Gastrocnemius medialis (tissue), 4 donors: Measurements from ENCODE around the gene TXLNA. TPM values are rescaled to one million over a fixed set of nuclear protein-coding genes. Genes with fewer than 3 reads are reported as not detected.

Source experiments
- ATAC-seq, 2 donors: fragments of 150-250 bp; one replicate each; pipeline ENCODE4 v1.9.1; 2016
- DNase-seq, 2 donors: peaks; one replicate each; pipeline ENCODE4 v3.0.0-alpha.2; 2019
- H3K27ac ChIP-seq, 4 donors: fragments of 200-600 bp; sonication (generic); 1 replicate in 1 of 4; 2 replicates in 3 of 4; pipeline ENCODE4 v1.5.1; 2016 to 2018; ENCODE audit warnings: mild to moderate bottlenecking in 2 of 4, moderate library complexity in 1 of 4
- H3K27me3 ChIP-seq, 3 donors: fragments of 200-600 bp; sonication (generic) in 2 of 3; 1 replicate in 1 of 3; 2 replicates in 2 of 3; pipeline versions ENCODE4 v1.5.1 to v1.6.0; 2016 to 2019; ENCODE audit warnings: mild to moderate bottlenecking in 1 of 3, moderate library complexity in 1 of 3
- H3K36me3 ChIP-seq, 2 donors: fragments of 200-600 bp; sonication (generic) in 1 of 2; one replicate each; pipeline ENCODE4 v1.5.1; 2017 to 2018
- H3K4me1 ChIP-seq, 2 donors: fragments of 200-600 bp; sonication (generic) in 1 of 2; one replicate each; pipeline ENCODE4 v1.5.1; 2016 to 2017; ENCODE audit warnings: mild to moderate bottlenecking in 2 of 2
- H3K4me3 ChIP-seq, 4 donors: fragments of 200-600 bp; sonication (generic) in 3 of 4; 1 replicate in 1 of 4; 2 replicates in 3 of 4; pipeline ENCODE4 v1.5.1; 2016 to 2019; ENCODE audit warnings: mild to moderate bottlenecking in 2 of 4
- H3K9me3 ChIP-seq, 3 donors: fragments of 200-600 bp; sonication (generic) in 2 of 3; 1 replicate in 1 of 3; 2 replicates in 2 of 3; pipeline ENCODE4 v1.5.1; 2016 to 2019
- POLR2A ChIP-seq, 2 donors: fragments of 450-650 bp; IDR thresholded peaks; one replicate each; pipeline ENCODE4 v1.6.1; 2017; ENCODE audit warnings: antibody characterized with exemption in 2 of 2, mild to moderate bottlenecking in 2 of 2, moderate library complexity in 2 of 2
- in situ Hi-C, 4 donors: fragments of 200-750 bp; cut with MboI; loops; one replicate each; pipeline versions ENCODE4 v1.15.0 to v1.8.0; 2017; ENCODE audit warnings: low sequenced_read_pairs in 4 of 4
- intact Hi-C: fragments of 100-400 bp; cut with DNase I; formaldehyde crosslinking; loops from one replicate; pipeline ENCODE4 v1.15.1; 2023; ENCODE audit warnings: low total_unique reads
- total RNA-seq, 4 donors: library from RNA; depleted of rRNA; stranded (reverse); fragments of >200 nt; gene quantifications; one replicate each; pipeline versions ENCODE4 v1.1.0 to v1.2.3, GENCODE V29; 2016
- TF ChIP-seq, protein P1 (sequence below), 5 experiments: fragments of 450-650 bp in 3 of 5; fragments of 200-600 bp in 2 of 5; sonication (generic) in 2 of 5; IDR thresholded peaks in 4 of 5; conservative IDR thresholded peaks in 1 of 5; 1 replicate in 4 of 5; 2 replicates in 1 of 5; pipeline ENCODE4 v1.5.1; 2016 to 2019; ENCODE audit warnings: antibody characterized with exemption in 5 of 5, mild to moderate bottlenecking in 3 of 5, moderate library complexity in 3 of 5

TXLNA gene
- total RNA-seq, 4 donors from 2014 or later: 15.7 to 21.0 (median 17.6) TPM

DNA sequence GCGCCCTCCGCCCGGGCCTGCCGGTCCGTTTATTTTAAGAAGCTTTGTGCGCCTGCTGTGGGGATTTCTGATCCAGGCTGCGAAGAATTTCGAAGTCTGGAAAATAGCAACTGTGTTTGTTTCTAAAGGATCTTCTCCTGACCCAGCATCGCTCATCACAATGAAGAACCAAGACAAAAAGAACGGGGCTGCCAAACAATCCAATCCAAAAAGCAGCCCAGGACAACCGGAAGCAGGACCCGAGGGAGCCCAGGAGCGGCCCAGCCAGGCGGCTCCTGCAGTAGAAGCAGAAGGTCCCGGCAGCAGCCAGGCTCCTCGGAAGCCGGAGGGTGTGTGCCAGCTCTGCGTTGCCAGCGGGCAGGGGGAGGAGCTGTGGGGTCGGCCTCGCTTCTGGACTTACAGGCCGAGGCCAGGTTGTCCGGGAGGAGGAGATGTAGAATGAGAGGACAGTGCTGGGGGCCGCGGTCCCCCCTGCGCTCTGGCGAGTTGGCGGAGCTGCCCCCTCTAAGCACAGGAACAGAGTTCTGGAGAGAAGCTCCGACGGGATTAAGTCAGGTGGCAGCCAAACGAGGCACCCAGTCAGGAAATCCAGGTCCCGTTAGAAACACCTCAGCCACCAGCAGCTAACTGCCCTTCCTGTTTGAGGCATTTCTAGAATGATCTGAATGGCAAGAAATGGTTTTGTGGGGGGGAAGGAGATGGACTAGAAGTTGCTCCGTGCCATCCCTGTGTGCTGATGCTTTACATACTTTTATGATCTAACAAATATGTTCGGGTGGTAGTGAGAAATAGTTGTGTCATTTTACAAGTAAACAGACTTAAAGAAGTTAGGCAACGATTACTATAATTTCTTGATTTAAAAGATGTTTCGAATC is 948 bp downstream of the TXLNA start:
- in situ Hi-C loops (no loop called here), intact Hi-C loops (no loop called here)
- Histone ChIP-seq H3K27ac (peak overlapping the region; percentile 92 to 98 (median 94)), H3K27me3 (no peaks in the 10 kb centered on the region), H3K4me1 (peaks cover 38 to 47% of the 10 kb centered on the region in 2 donors), H3K4me3 (peak overlapping the region; percentile 69 to 84 (median 76)), H3K9me3 (no peaks in the 10 kb centered on the region), H3K36me3 (peaks cover 0 to 34% of the 10 kb centered on the region in 2 donors)
- ATAC-seq: peak in 1 of 2 donors; percentile 31
- DNase-seq: peak in 1 of 2 donors; percentile 49
- no peak for TF ChIP-seq POLR2A (IDR thresholded peaks at IDR 0.05)
- TF ChIP-seq, protein P1, sequence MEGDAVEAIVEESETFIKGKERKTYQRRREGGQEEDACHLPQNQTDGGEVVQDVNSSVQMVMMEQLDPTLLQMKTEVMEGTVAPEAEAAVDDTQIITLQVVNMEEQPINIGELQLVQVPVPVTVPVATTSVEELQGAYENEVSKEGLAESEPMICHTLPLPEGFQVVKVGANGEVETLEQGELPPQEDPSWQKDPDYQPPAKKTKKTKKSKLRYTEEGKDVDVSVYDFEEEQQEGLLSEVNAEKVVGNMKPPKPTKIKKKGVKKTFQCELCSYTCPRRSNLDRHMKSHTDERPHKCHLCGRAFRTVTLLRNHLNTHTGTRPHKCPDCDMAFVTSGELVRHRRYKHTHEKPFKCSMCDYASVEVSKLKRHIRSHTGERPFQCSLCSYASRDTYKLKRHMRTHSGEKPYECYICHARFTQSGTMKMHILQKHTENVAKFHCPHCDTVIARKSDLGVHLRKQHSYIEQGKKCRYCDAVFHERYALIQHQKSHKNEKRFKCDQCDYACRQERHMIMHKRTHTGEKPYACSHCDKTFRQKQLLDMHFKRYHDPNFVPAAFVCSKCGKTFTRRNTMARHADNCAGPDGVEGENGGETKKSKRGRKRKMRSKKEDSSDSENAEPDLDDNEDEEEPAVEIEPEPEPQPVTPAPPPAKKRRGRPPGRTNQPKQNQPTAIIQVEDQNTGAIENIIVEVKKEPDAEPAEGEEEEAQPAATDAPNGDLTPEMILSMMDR (IDR thresholded peaks at IDR 0.05 in 4 of 5, conservative IDR thresholded peaks at IDR 0.05 in 1 of 5): no peak

DNA sequence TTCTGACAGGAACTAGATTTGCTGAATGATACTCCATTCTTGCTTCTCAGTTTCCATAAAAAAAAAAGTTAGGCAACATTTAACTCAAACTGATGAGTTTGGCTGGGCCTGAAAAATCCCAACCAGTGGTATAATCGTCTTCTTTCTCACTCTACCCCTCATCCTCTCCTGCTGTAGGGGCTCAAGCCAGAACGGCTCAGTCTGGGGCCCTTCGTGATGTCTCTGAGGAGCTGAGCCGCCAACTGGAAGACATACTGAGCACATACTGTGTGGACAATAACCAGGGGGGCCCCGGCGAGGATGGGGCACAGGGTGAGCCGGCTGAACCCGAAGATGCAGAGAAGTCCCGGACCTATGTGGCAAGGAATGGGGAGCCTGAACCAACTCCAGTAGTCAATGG is 1.6 kb downstream of the TXLNA start:
- H3K36me3 ChIP-seq: peaks cover 0 to 34% of the 10 kb centered on the region in 2 donors
- peak overlapping the region; percentile 92 to 98 (median 94) for H3K27ac ChIP-seq
- TF ChIP-seq, protein P1 (IDR thresholded peaks at IDR 0.05 in 4 of 5, conservative IDR thresholded peaks at IDR 0.05 in 1 of 5): no peak
- intact Hi-C loops (no loop called here), in situ Hi-C loops (no loop called here)
- H3K4me3 ChIP-seq: peak overlapping the region; percentile 69 to 84 (median 76)
- no peaks in the 10 kb centered on the region for H3K27me3 ChIP-seq
- peak in 1 of 2 donors; percentile 9 for DNase-seq
- no peaks in the 10 kb centered on the region for H3K9me3 ChIP-seq
- ATAC-seq: no peak
- H3K4me1 ChIP-seq: peaks cover 38 to 47% of the 10 kb centered on the region in 2 donors

DNA sequence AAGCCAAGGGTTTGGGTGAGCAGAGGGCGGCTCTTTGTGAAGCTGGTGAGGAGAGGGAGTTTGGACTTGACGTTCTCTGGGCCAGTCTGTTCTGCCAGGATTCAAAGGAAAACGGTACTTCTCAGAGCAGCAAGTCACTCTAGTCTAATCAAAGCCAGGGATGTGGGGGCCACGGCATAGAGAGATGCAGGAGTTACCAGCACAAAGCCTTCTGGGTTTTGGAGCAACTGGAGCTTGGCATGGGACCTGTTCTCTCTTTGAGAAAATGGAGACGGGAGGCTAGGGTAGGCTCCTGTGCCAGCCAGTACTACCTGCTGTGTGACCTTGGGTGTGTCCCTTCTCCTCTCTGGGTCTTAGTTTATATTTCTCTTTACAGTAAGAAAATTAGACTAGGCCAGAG is 2.1 kb downstream of the TXLNA start:
- peak overlapping the region in 1 of 4 donors; percentile 72 for H3K4me3 ChIP-seq
- no peaks in the 10 kb centered on the region for H3K27me3 ChIP-seq
- DNase-seq (peak in 1 of 2 donors; percentile 10), ATAC-seq (no peak)
- intact Hi-C loops: no loop called here
- H3K9me3 ChIP-seq: no peaks in the 10 kb centered on the region
- in situ Hi-C loops: no loop called here
- peak overlapping the region; percentile 92 to 98 (median 94) for H3K27ac ChIP-seq
- H3K4me1 ChIP-seq: peaks cover 38 to 47% of the 10 kb centered on the region in 2 donors
- peaks cover 0 to 34% of the 10 kb centered on the region in 2 donors for H3K36me3 ChIP-seq
- TF ChIP-seq, protein P1 (IDR thresholded peaks at IDR 0.05 in 4 of 5, conservative IDR thresholded peaks at IDR 0.05 in 1 of 5): no peak
- TF ChIP-seq POLR2A (IDR thresholded peaks at IDR 0.05): no peak

DNA sequence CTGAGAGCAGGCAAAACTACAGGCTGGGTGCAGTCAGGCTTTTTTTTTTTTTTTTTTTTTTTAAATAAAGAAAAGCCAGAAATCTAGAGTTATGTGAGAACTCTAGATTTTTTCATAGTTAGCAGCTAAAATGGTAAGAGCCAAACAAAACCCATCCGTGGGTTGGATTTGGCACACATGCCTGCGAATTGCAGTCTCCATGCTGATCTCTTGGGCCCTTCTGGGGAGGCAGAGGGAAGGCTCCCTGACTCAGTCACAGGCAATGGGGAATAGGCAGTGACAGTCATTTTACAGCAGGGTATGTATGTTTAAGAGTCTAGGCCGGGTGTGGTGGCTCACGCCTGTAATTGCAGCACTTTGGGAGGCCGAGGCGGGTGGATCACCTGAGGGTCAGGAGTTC is 2.6 kb downstream of the TXLNA start:
- H3K36me3 ChIP-seq: peaks cover 0 to 39% of the 10 kb centered on the region in 2 donors
- no peak for ATAC-seq
- intact Hi-C loops: no loop called here

More for the DNA sequence above, 2.6 kb downstream of the TXLNA start:
- in situ Hi-C loops: no loop called here
- Histone ChIP-seq H3K27me3 (no peaks in the 10 kb centered on the region), H3K9me3 (no peaks in the 10 kb centered on the region), H3K4me1 (peaks cover 38 to 47% of the 10 kb centered on the region in 2 donors), H3K4me3 (no peak overlapping the region), H3K27ac (peak overlapping the region; percentile 92 to 98 (median 94))
- no peak for TF ChIP-seq POLR2A (IDR thresholded peaks at IDR 0.05)
- TF ChIP-seq, protein P1 (IDR thresholded peaks at IDR 0.05 in 4 of 5, conservative IDR thresholded peaks at IDR 0.05 in 1 of 5): no peak
- peak in 1 of 2 donors; percentile 10 for DNase-seq
